Panc1 (cell line): ENCODE measurements around the gene CCDC144A. TPM values are rescaled to one million over a fixed set of nuclear protein-coding genes. Genes with fewer than 3 reads are reported as not detected.

Source experiments
- ATAC-seq: fragments of 200-7000 bp; cut with Tn5 transposase; 2 replicates; pipeline ENCODE4 v1.9.1; 2020; ENCODE audit warnings: mild to moderate bottlenecking, moderate library complexity
- BruUV-seq: library from RNA; stranded (reverse); fragments of 400-500 nt; replicated peaks from 2 replicates; lab custom pipeline; 2021; lab: Mats Ljungman, UMichigan
- CTCF ChIA-PET: fragments of 300-600 bp; sonication (Branson Sonifier 250); formaldehyde crosslinking; loops from one replicate; lab custom pipeline; 2022; ENCODE audit warnings: antibody characterized with exemption; lab: Charles Lee
- POLR2A ChIA-PET: fragments of 300-600 bp; sonication (Branson Sonifier 250); formaldehyde crosslinking; loops from one replicate; lab custom pipeline; 2022; ENCODE audit warnings: antibody characterized with exemption; lab: Charles Lee
- DNase-seq: peaks from one replicate; pipeline ENCODE4 v3.0.0-alpha.2; 2010; ENCODE audit warnings: low read depth, low spot score
- H3K27ac ChIP-seq: 2 replicates; pipeline ENCODE4 v1.5.1; 2011; ENCODE audit warnings: mild to moderate bottlenecking, low read length, inconsistent platforms
- H3K27me3 ChIP-seq: fragments of 200-500 bp; sonication (Bioruptor generic); 2 replicates; pipeline ENCODE4 v1.6.0; 2014; ENCODE audit warnings: low read length, inconsistent platforms; ENCODE audit not compliant: control insufficient read depth, insufficient read depth
- H3K36me3 ChIP-seq: fragments of 200-500 bp; sonication (Bioruptor generic); 2 replicates; pipeline ENCODE4 v1.5.1; 2014; ENCODE audit warnings: inconsistent platforms, mild to moderate bottlenecking, low read length, moderate library complexity; ENCODE audit not compliant: control insufficient read depth, insufficient read depth
- H3K4me1 ChIP-seq: 2 replicates; pipeline ENCODE4 v1.5.1; 2011; ENCODE audit warnings: inconsistent platforms, mild to moderate bottlenecking, low read length, moderate library complexity; ENCODE audit not compliant: control insufficient read depth, insufficient read depth
- H3K4me3 ChIP-seq, 2 experiments: 2 replicates each; pipeline ENCODE4 v1.5.1; 2011 to 2012; ENCODE audit warnings: low read depth in 2 of 2, low read length in 2 of 2, mild to moderate bottlenecking in 2 of 2, inconsistent platforms in 1 of 2, moderate library complexity in 1 of 2
- H3K9me3 ChIP-seq: fragments of 200-500 bp; sonication (Bioruptor generic); 2 replicates; pipeline ENCODE4 v1.5.1; 2014; ENCODE audit warnings: low read depth, mild to moderate bottlenecking, inconsistent platforms, low read length, moderate library complexity; ENCODE audit not compliant: control insufficient read depth, insufficient read depth
- POLR2AphosphoS5 ChIP-seq: IDR thresholded peaks from 2 replicates; pipeline ENCODE4 v1.6.1; 2012; ENCODE audit warnings: mild to moderate bottlenecking, low read depth, low read length, moderate library complexity
- REST ChIP-seq, 2 experiments: IDR thresholded peaks; 2 replicates each; pipeline ENCODE4 v1.6.1; 2011 to 2012; ENCODE audit warnings: low read depth in 2 of 2, control low read depth in 1 of 2, low read length in 1 of 2, mild to moderate bottlenecking in 1 of 2, moderate library complexity in 1 of 2; ENCODE audit not compliant: insufficient read depth in 1 of 2
- SIN3A ChIP-seq: IDR thresholded peaks from 2 replicates; pipeline ENCODE4 v1.6.1; 2012; ENCODE audit warnings: low read depth, mild to moderate bottlenecking, low read length, moderate library complexity, borderline replicate concordance; ENCODE audit not compliant: insufficient read depth
- TCF7L2 ChIP-seq: IDR thresholded peaks from 2 replicates; pipeline ENCODE4 v1.6.1; 2011; ENCODE audit warnings: mild to moderate bottlenecking, low read depth, low read length, inconsistent platforms
- in situ Hi-C: cut with HindIII; loops from 2 replicates; pipeline ENCODE4 v1.10.0; 2016; ENCODE audit warnings: low sequenced_read_pairs, low pct_unique_long_range_greater_than_20kb
- intact Hi-C: fragments of 100-400 bp; cut with micrococcal nuclease; formaldehyde crosslinking; loops from one replicate; pipeline ENCODE4 v1.10.0; 2022; ENCODE audit not compliant: unreplicated experiment
- total RNA-seq: library from RNA; stranded (reverse); gene quantifications from one replicate; pipeline ENCODE4 v1.2.1, GENCODE V29; 2021; ENCODE audit not compliant: unreplicated experiment
- TF ChIP-seq, protein P1 (sequence below): fragments of 450-650 bp; IDR thresholded peaks from 2 replicates; pipeline ENCODE4 v1.5.1; 2017; ENCODE audit warnings: mild to moderate bottlenecking

Gene CCDC144A
- total RNA-seq, 1 experiment from 2014 or later: 0.57 TPM

- BruUV-seq: no TSS peak
- Histone ChIP-seq H3K36me3 (no peaks in the 10 kb centered on the region; the same call in 1 of the 2 replicates), H3K4me3 (peak within 1 kb of the TSS; percentile 75 to 81), H3K4me1 (peaks cover 3% of the 10 kb centered on the region; the same call in 1 of the 2 replicates), H3K9me3 (no peaks in the 10 kb centered on the region), H3K27me3 (peaks cover 3% of the 10 kb centered on the region; the same call in 1 of the 2 replicates), H3K27ac (peak within 1 kb of the TSS; percentile 83)
- ChIA-PET POLR2A (no interaction called here), CTCF (no interaction called here)
- intact Hi-C loops: no loop called here
- in situ Hi-C loops: no loop called here
- ATAC-seq (peak; percentile 97), DNase-seq (peak; percentile 76)
- TF ChIP-seq REST (IDR thresholded peaks at IDR 0.05; ENCODE audit: insufficient read depth in 1 of 2, low read depth in 2 of 2, low read length in 1 of 2): no peak
- no peak for TF ChIP-seq TCF7L2
- TF ChIP-seq, protein P1, sequence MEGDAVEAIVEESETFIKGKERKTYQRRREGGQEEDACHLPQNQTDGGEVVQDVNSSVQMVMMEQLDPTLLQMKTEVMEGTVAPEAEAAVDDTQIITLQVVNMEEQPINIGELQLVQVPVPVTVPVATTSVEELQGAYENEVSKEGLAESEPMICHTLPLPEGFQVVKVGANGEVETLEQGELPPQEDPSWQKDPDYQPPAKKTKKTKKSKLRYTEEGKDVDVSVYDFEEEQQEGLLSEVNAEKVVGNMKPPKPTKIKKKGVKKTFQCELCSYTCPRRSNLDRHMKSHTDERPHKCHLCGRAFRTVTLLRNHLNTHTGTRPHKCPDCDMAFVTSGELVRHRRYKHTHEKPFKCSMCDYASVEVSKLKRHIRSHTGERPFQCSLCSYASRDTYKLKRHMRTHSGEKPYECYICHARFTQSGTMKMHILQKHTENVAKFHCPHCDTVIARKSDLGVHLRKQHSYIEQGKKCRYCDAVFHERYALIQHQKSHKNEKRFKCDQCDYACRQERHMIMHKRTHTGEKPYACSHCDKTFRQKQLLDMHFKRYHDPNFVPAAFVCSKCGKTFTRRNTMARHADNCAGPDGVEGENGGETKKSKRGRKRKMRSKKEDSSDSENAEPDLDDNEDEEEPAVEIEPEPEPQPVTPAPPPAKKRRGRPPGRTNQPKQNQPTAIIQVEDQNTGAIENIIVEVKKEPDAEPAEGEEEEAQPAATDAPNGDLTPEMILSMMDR: no peak
- TF ChIP-seq POLR2AphosphoS5: no peak
- no peak for TF ChIP-seq SIN3A
Measured at GRCh38 chr17:16653367-16654041, 36.5 kb upstream of the CCDC144A start, which contains the start of gene ZNF624. ZNF624 (minus strand) TSS chr17:16653850.

DNA sequence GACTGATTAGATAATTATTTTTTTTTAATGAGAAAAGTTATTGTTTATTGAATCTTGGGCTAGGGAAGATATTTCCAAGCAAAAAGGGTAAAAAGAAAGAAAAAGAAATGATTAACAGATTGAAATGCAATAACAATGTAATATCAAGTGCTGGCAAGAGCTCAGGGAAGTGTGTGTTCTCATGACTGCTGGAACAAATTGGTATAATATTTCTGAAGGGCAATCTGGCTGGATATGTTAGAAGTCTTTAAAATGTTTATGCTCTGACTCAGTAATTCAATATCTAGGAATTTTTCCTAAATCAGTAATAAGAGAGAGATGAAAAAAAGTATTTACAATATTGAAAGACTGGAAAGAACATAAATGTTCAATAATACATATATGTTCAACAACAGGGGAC is 28.8 kb upstream of the CCDC144A start:
- Histone ChIP-seq H3K27me3 (no peaks in the 10 kb centered on the region), H3K36me3 (no peaks in the 10 kb centered on the region), H3K9me3 (no peaks in the 10 kb centered on the region), H3K27ac (no peak overlapping the region), H3K4me3 (no peak overlapping the region), H3K4me1 (no peaks in the 10 kb centered on the region)
- TF ChIP-seq, protein P1: no peak
- TF ChIP-seq SIN3A: no peak
- no peak for TF ChIP-seq TCF7L2
- TF ChIP-seq REST (IDR thresholded peaks at IDR 0.05; ENCODE audit: insufficient read depth in 1 of 2, low read depth in 2 of 2, low read length in 1 of 2): no peak
- no peak for TF ChIP-seq POLR2AphosphoS5
- intact Hi-C loops: no loop called here
- ATAC-seq (no peak), DNase-seq (no peak)
- POLR2A ChIA-PET: no interaction called here
- CTCF ChIA-PET: no interaction called here
- in situ Hi-C loops: no loop called here
- no TSS peak for BruUV-seq
